HFFc6 (cell line): ENCODE results near the gene SDSL. TPM values are rescaled to one million over a fixed set of nuclear protein-coding genes. Genes with fewer than 3 reads are reported as not detected.

ENCODE experiments used
- DNase-seq: peaks from one replicate; pipeline ENCODE4 v3.0.0-alpha.2; 2018
- H3K27ac Mint-ChIP-seq: 2 replicates; pipeline ENCODE4 v1.8.0; 2020; ENCODE audit warnings: mild to moderate bottlenecking, mixed read lengths
- H3K27me3 Mint-ChIP-seq: 2 replicates; pipeline ENCODE4 v1.8.0; 2021; ENCODE audit warnings: mild to moderate bottlenecking, moderate library complexity, mixed read lengths; ENCODE audit not compliant: insufficient read depth
- H3K36me3 Mint-ChIP-seq: 2 replicates; pipeline ENCODE4 v1.8.0; 2021; ENCODE audit warnings: low read depth, mixed read lengths
- H3K4me1 Mint-ChIP-seq: 2 replicates; pipeline ENCODE4 v1.8.0; 2020; ENCODE audit warnings: low read depth, mixed read lengths
- H3K4me3 Mint-ChIP-seq: 2 replicates; pipeline ENCODE4 v1.8.0; 2020; ENCODE audit warnings: mild to moderate bottlenecking, moderate library complexity, mixed read lengths
- H3K9me3 Mint-ChIP-seq: 2 replicates; pipeline ENCODE4 v1.8.0; 2020; ENCODE audit warnings: mild to moderate bottlenecking, mixed read lengths
- total RNA-seq, 6 experiments: library from RNA; stranded (reverse); fragmentation: NEBNext Ultra II Directional; extraction: Animal tissue kit (Norgen Biotek cat#: 25700); gene quantifications; 2 replicates in 1 of 6; 3 replicates in 5 of 6; pipeline ENCODE4 v1.2.3, GENCODE V29; 2021
- TF ChIP-seq, protein P1 (sequence below): fragments of 200-600 bp; sonication (generic); IDR thresholded peaks from 2 replicates; pipeline ENCODE4 v1.5.0; 2021; ENCODE audit warnings: antibody characterized with exemption, mild to moderate bottlenecking

Gene SDSL
- total RNA-seq, 6 experiments from 2014 or later = 8.5 to 11.6 (median 10.4) TPM

GRCh38 chr12:113424915-113425823, 3.0 kb downstream of the SDSL start:
- TF ChIP-seq, protein P1, sequence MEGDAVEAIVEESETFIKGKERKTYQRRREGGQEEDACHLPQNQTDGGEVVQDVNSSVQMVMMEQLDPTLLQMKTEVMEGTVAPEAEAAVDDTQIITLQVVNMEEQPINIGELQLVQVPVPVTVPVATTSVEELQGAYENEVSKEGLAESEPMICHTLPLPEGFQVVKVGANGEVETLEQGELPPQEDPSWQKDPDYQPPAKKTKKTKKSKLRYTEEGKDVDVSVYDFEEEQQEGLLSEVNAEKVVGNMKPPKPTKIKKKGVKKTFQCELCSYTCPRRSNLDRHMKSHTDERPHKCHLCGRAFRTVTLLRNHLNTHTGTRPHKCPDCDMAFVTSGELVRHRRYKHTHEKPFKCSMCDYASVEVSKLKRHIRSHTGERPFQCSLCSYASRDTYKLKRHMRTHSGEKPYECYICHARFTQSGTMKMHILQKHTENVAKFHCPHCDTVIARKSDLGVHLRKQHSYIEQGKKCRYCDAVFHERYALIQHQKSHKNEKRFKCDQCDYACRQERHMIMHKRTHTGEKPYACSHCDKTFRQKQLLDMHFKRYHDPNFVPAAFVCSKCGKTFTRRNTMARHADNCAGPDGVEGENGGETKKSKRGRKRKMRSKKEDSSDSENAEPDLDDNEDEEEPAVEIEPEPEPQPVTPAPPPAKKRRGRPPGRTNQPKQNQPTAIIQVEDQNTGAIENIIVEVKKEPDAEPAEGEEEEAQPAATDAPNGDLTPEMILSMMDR = peak; percentile 98
- DNase-seq = peak; percentile 30
- Mint-ChIP-seq H3K4me1 (peaks cover 20% of the 10 kb centered on the region), H3K36me3 (peaks cover 4% of the 10 kb centered on the region; the same call in 1 of the 2 replicates), H3K27ac (no peak overlapping the region), H3K27me3 (peaks cover 5% of the 10 kb centered on the region), H3K4me3 (no peak overlapping the region), H3K9me3 (no peaks in the 10 kb centered on the region)

DNA sequence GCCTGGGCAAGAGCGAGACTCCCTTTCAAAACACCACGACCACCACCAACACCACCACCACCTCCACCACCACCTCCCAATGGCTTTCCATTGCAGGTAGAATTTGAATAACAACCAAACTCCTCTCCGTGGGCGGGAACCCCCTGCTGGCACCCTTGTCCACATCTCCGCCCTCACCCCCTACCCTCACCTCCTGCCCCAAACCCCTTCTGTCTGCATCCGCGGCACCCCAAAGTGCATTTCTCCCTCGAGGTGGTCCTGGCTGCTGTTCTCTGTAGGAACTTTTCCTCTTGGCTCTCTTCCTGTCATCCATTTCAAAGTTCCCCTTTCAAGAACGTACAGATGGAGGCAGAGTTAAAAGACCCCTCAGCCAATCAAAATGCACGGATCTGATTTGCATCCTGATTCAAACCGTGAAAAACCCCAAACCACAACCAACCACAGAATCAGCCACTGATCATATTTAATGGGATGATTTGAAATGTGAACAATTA, 3.8 kb downstream of the SDSL start:
- peaks cover 4% of the 10 kb centered on the region; the same call in 1 of the 2 replicates for H3K36me3 Mint-ChIP-seq
- TF ChIP-seq, protein P1 = no peak
- H3K4me1 Mint-ChIP-seq = peaks cover 20% of the 10 kb centered on the region
- peaks cover 4% of the 10 kb centered on the region for H3K27me3 Mint-ChIP-seq
- no peak for DNase-seq
- no peak overlapping the region for H3K27ac Mint-ChIP-seq
- no peaks in the 10 kb centered on the region for H3K9me3 Mint-ChIP-seq
- no peak overlapping the region for H3K4me3 Mint-ChIP-seq

GRCh38 chr12:113427882-113428281, 5.7 kb downstream of the SDSL start:
- Mint-ChIP-seq H3K36me3 (no peaks in the 10 kb centered on the region), H3K4me1 (peaks cover 7% of the 10 kb centered on the region)
- TF ChIP-seq, protein P1 = no peak

GRCh38 chr12:113428482-113428881, 6.3 kb downstream of the SDSL start:
- H3K9me3 Mint-ChIP-seq = no peaks in the 10 kb centered on the region
- peaks cover under 1% of the 10 kb centered on the region; the same call in 1 of the 2 replicates for H3K4me1 Mint-ChIP-seq
- TF ChIP-seq, protein P1 = no peak
- H3K4me3 Mint-ChIP-seq = no peak overlapping the region
- no peak overlapping the region for H3K27ac Mint-ChIP-seq
- peaks cover 6% of the 10 kb centered on the region for H3K27me3 Mint-ChIP-seq
- DNase-seq = no peak
- no peaks in the 10 kb centered on the region for H3K36me3 Mint-ChIP-seq

More at GRCh38 chr12:113427882-113428281, 5.7 kb downstream of the SDSL start:
- Mint-ChIP-seq H3K27me3 (peaks cover 6% of the 10 kb centered on the region), H3K4me3 (no peak overlapping the region), H3K27ac (no peak overlapping the region), H3K9me3 (no peaks in the 10 kb centered on the region)
- DNase-seq = no peak

DNA sequence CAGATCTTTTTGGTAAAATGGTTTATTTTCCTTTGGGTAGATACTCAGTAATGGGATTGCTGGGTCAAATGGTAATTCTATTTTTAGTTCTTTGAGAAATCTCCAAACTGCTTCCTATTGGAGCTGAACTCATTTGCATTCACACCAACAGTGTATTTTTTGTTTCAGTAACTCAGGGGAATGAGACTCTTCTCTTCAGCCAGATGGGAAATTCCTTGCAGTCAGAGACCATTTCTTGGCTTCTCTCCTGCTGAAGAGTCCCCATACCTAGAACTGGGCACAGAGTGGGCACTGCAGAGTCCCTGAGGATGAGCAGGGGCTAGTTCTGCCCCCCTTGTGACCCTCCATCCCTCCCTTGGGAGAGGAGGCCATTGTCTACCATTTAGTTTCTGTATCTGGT, 10.8 kb downstream of the SDSL start:
- no peak for DNase-seq
- no peaks in the 10 kb centered on the region for H3K36me3 Mint-ChIP-seq
- no peaks in the 10 kb centered on the region for H3K9me3 Mint-ChIP-seq
- H3K4me1 Mint-ChIP-seq = no peaks in the 10 kb centered on the region
- TF ChIP-seq, protein P1 = no peak
- H3K27ac Mint-ChIP-seq = no peak overlapping the region
- no peak overlapping the region for H3K4me3 Mint-ChIP-seq
- H3K27me3 Mint-ChIP-seq = peaks cover 6% of the 10 kb centered on the region
